PC-9 (cell line): Measurements from ENCODE around the gene PHOSPHO2.

Experiments used
- EZH2 ChIP-seq: fragments of 200-600 bp; sonication (generic); IDR thresholded peaks from 2 replicates; pipeline ENCODE4 v1.8.0; 2017; ENCODE audit warnings: antibody characterized with exemption, low read depth
- TF ChIP-seq, protein P1 (sequence below): fragments of 200-600 bp; sonication (generic); conservative IDR thresholded peaks from 2 replicates; pipeline ENCODE4 v1.6.1; 2017; ENCODE audit warnings: mixed run types, antibody characterized with exemption, mild to moderate bottlenecking, moderate library complexity

DNA sequence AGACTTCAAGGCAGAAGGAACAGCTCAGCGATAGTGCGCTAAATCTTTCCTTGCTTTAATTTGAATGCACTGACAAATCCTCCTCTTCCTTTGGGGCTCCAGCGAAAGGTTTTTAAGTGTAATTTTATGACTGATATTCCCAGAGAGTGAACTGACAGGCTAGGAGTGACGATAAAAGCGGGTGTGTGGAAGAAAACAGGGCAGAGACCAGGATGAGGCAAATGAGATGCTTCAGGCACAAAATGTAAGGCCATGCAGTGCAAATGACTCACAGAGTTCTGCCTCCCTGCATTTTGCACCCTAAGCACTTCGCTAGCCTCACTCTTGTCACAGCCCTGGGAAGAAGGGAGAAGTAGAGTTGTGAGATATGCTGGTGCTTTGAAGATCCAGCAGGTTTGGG, 54.0 kb downstream of the PHOSPHO2 start:
- TF ChIP-seq, protein P1, sequence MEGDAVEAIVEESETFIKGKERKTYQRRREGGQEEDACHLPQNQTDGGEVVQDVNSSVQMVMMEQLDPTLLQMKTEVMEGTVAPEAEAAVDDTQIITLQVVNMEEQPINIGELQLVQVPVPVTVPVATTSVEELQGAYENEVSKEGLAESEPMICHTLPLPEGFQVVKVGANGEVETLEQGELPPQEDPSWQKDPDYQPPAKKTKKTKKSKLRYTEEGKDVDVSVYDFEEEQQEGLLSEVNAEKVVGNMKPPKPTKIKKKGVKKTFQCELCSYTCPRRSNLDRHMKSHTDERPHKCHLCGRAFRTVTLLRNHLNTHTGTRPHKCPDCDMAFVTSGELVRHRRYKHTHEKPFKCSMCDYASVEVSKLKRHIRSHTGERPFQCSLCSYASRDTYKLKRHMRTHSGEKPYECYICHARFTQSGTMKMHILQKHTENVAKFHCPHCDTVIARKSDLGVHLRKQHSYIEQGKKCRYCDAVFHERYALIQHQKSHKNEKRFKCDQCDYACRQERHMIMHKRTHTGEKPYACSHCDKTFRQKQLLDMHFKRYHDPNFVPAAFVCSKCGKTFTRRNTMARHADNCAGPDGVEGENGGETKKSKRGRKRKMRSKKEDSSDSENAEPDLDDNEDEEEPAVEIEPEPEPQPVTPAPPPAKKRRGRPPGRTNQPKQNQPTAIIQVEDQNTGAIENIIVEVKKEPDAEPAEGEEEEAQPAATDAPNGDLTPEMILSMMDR: no peak
- no peak for TF ChIP-seq EZH2
